ENCODE results near the gene LRCH3. TPM values are rescaled to one million over a fixed set of nuclear protein-coding genes. Genes with fewer than 3 reads are reported as not detected.

LRCH3 gene
- total RNA-seq, 1 experiment from 2014 or later = 164 TPM

DNA sequence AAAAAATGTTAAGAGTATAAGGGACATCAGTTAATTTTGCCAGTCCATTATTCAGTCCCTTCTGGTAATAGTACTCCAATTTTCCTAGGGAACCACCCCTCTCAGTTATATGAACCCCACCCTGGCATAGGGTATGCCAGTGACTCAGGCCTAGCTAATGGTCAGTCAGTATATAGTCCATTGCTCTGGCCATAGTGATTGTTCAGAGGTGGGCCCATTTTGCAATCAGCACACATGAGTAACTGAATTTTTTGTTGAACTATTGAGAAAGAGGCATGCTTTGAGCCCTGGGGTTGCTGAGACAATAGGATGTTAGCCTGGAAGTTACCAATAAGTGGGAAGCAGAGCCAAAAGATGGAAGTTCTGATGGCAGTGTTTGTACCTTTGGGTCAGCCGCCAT, 4.1 kb downstream of the LRCH3 start:
- peak overlapping the region; percentile 76 for H3K4me2 ChIP-seq (ENCODE audit: low read depth, low read length, poor library complexity, severe bottlenecking)
- H3K27ac ChIP-seq (ENCODE audit: low read length) = no peak overlapping the region
- H3K4me1 ChIP-seq (ENCODE audit: low read length) = peaks cover 77% of the 10 kb centered on the region

DNA sequence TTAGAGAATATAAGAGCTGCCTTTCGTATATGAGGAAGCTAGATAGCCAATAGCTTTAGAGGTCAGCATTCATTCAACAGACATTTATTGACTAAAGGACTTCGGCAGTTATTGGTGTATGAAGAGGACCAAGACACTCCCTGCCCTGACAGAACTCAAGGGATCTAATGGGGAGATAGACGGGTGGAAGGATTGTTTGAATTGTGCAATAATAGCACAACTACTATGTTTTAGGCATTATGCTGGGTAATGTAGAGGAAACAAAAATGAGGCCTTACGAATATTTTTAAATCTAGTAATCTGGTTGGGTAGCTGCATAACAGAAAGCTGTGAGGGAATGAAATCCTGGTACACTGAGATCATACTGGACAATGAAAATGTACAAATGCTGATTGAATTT, 5.0 kb downstream of the LRCH3 start:
- no peaks in the 10 kb centered on the region; the same call in 1 of the 2 replicates for H3K36me3 ChIP-seq (ENCODE audit: insufficient read depth, low read length)
- peaks cover 5% of the 10 kb centered on the region; the same call in 1 of the 2 replicates for H4K20me1 ChIP-seq (ENCODE audit: insufficient read depth, low read depth, low read length)
- H3K4me1 ChIP-seq (ENCODE audit: low read length) = peaks cover 79% of the 10 kb centered on the region
- H3K27ac ChIP-seq (ENCODE audit: low read length) = no peak overlapping the region
- peaks cover 99% of the 10 kb centered on the region for H3K79me2 ChIP-seq (ENCODE audit: low read length)
- no peaks in the 10 kb centered on the region for H3K9me3 ChIP-seq (ENCODE audit: low read length)
- no peak for DNase-seq
- H3K9ac ChIP-seq (ENCODE audit: low read length) = no peak overlapping the region
- H3K27me3 ChIP-seq (ENCODE audit: low read length) = no peaks in the 10 kb centered on the region
- no peak overlapping the region for H2AFZ ChIP-seq (ENCODE audit: low read length)
- H3K9me2 ChIP-seq (replicated peaks; ENCODE audit: insufficient read depth, low read length) = no peaks in the 10 kb centered on the region
- no peak overlapping the region for H3K4me3 ChIP-seq (ENCODE audit: low read length)
- H3K4me2 ChIP-seq (ENCODE audit: low read depth, low read length, poor library complexity, severe bottlenecking) = peak overlapping the region; percentile 19

More for the DNA sequence above, 4.1 kb downstream of the LRCH3 start:
- Histone ChIP-seq H3K4me3 (ENCODE audit: low read length) (no peak overlapping the region), H3K79me2 (ENCODE audit: low read length) (peaks cover 97% of the 10 kb centered on the region), H3K36me3 (ENCODE audit: insufficient read depth, low read length) (no peaks in the 10 kb centered on the region; the same call in 1 of the 2 replicates), H2AFZ (ENCODE audit: low read length) (no peak overlapping the region), H3K9ac (ENCODE audit: low read length) (no peak overlapping the region), H3K9me2 (replicated peaks; ENCODE audit: insufficient read depth, low read length) (no peaks in the 10 kb centered on the region), H3K27me3 (ENCODE audit: low read length) (no peaks in the 10 kb centered on the region), H4K20me1 (ENCODE audit: insufficient read depth, low read depth, low read length) (peaks cover 5% of the 10 kb centered on the region; the same call in 1 of the 2 replicates), H3K9me3 (ENCODE audit: low read length) (no peaks in the 10 kb centered on the region)
- no peak for DNase-seq

DNA sequence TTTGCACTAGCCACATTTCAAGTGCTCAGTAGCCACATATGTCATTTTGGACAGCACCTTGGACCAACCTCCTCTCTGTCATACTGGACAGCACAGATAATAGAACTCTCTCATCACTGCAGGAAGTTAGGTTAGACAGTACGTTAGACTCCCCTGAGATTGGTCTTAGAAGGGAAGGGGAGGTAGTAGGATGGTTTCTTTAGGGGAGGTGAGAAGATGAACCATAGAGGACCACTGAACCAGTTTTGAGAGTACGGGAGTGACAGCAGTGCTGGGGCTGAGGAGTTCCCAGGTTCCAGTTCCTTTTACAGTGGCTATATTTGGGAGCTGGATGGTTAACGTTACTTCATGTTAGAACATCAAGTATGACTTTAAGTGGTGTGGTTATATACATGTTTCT, 7.8 kb downstream of the LRCH3 start:
- H4K20me1 ChIP-seq (ENCODE audit: insufficient read depth, low read depth, low read length) = peaks cover 19% of the 10 kb centered on the region; the same call in 1 of the 2 replicates
- no peaks in the 10 kb centered on the region; the same call in 1 of the 2 replicates for H3K36me3 ChIP-seq (ENCODE audit: insufficient read depth, low read length)
- DNase-seq = peak; percentile 67
- H3K79me2 ChIP-seq (ENCODE audit: low read length) = peaks cover 100% of the 10 kb centered on the region
- H3K9me3 ChIP-seq (ENCODE audit: low read length) = no peaks in the 10 kb centered on the region
- H3K4me3 ChIP-seq (ENCODE audit: low read length) = peak overlapping the region; percentile 12; the same call in 1 of the 2 replicates
- no peaks in the 10 kb centered on the region for H3K27me3 ChIP-seq (ENCODE audit: low read length)
- H3K4me2 ChIP-seq (ENCODE audit: low read depth, low read length, poor library complexity, severe bottlenecking) = peak overlapping the region; percentile 57
- H3K9me2 ChIP-seq (replicated peaks; ENCODE audit: insufficient read depth, low read length) = no peaks in the 10 kb centered on the region
- H3K27ac ChIP-seq (ENCODE audit: low read length) = peak overlapping the region; percentile 48
- H2AFZ ChIP-seq (ENCODE audit: low read length) = no peak overlapping the region
- no peak overlapping the region; the same call in 1 of the 2 replicates for H3K9ac ChIP-seq (ENCODE audit: low read length)
- H3K4me1 ChIP-seq (ENCODE audit: low read length) = peaks cover 79% of the 10 kb centered on the region

DNA sequence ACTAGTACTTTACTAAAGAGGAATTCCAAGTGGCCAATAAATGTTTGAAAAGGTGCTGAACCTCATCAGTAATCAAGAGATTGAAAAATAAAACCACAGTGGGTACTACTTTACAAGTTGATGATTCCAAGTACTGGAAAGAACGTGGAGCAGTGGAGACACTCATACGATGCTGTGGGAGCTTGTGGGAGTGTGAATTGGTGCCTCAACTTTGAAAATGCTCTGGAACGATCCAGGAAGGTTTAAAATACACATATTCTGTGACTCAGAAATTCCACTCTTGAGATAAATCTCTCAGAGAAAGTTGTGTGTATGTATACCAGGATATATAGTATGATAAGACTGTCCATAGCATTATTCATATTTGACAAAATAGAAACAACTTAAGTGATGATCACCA, 9.3 kb downstream of the LRCH3 start:
- Histone ChIP-seq H3K27ac (ENCODE audit: low read length) (peak overlapping the region; percentile 40; the same call in 1 of the 2 replicates), H3K9ac (ENCODE audit: low read length) (no peak overlapping the region), H3K4me3 (ENCODE audit: low read length) (no peak overlapping the region), H3K36me3 (ENCODE audit: insufficient read depth, low read length) (no peaks in the 10 kb centered on the region), H3K9me2 (replicated peaks; ENCODE audit: insufficient read depth, low read length) (no peaks in the 10 kb centered on the region), H3K4me1 (ENCODE audit: low read length) (peaks cover 64% of the 10 kb centered on the region), H3K79me2 (ENCODE audit: low read length) (peaks cover 100% of the 10 kb centered on the region), H4K20me1 (ENCODE audit: insufficient read depth, low read depth, low read length) (peaks cover 19% of the 10 kb centered on the region; the same call in 1 of the 2 replicates), H2AFZ (ENCODE audit: low read length) (no peak overlapping the region), H3K9me3 (ENCODE audit: low read length) (no peaks in the 10 kb centered on the region), H3K27me3 (ENCODE audit: low read length) (no peaks in the 10 kb centered on the region), H3K4me2 (ENCODE audit: low read depth, low read length, poor library complexity, severe bottlenecking) (no peak overlapping the region)
- DNase-seq = no peak

DNA sequence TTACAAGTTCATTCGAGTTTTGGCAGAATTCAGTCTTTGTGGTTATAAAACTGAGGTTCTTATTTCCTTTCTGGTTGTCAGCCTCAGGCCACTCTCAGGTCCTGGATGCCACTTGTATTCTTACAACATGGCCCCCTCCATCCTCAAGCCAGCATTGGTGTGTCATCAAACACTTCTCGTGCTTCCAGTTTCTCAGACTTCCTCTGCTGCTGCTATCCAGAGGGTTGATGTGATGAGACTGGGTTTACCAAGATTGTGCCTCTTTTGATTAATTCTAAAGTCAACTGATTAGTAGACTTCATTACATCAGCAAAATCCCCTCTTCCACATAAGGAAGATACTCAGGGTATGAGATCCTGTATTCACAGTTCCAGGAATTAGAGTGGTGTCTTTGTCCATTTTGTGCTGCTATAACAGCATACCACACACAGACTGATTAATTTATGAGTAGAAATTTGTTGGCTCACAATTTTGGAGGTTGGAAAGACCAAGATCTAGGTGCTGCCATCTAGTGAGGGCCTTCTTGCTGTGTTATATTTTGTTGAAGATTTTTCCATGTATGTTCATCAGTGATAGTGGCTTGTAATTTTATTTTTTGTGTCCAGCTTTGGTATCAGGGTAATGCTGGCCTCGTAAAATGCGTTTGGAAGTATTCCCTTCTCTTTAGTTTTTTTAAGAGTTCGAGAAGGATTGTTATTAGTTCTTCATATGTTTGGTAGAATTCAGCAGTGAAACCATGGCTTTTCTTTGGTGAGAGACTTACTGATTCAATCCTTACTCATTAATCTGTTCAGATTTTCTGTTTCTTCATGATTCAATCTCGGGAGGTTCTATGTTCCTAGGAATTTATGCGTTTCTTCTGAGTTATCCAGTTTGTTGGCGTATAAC, 11.1 kb downstream of the LRCH3 start:
- Histone ChIP-seq H3K4me1 (ENCODE audit: low read length) (peaks cover 49% of the 10 kb centered on the region), H3K27me3 (ENCODE audit: low read length) (no peaks in the 10 kb centered on the region), H3K9me2 (replicated peaks; ENCODE audit: insufficient read depth, low read length) (no peaks in the 10 kb centered on the region), H3K36me3 (ENCODE audit: insufficient read depth, low read length) (no peaks in the 10 kb centered on the region), H2AFZ (ENCODE audit: low read length) (no peak overlapping the region), H3K4me2 (ENCODE audit: low read depth, low read length, poor library complexity, severe bottlenecking) (peak overlapping the region; percentile 25), H3K4me3 (ENCODE audit: low read length) (no peak overlapping the region), H3K79me2 (ENCODE audit: low read length) (peaks cover 100% of the 10 kb centered on the region), H4K20me1 (ENCODE audit: insufficient read depth, low read depth, low read length) (peaks cover 19% of the 10 kb centered on the region; the same call in 1 of the 2 replicates), H3K9ac (ENCODE audit: low read length) (no peak overlapping the region), H3K27ac (ENCODE audit: low read length) (peak overlapping the region; percentile 58), H3K9me3 (ENCODE audit: low read length) (no peaks in the 10 kb centered on the region)
- DNase-seq = peak; percentile 83

DNA sequence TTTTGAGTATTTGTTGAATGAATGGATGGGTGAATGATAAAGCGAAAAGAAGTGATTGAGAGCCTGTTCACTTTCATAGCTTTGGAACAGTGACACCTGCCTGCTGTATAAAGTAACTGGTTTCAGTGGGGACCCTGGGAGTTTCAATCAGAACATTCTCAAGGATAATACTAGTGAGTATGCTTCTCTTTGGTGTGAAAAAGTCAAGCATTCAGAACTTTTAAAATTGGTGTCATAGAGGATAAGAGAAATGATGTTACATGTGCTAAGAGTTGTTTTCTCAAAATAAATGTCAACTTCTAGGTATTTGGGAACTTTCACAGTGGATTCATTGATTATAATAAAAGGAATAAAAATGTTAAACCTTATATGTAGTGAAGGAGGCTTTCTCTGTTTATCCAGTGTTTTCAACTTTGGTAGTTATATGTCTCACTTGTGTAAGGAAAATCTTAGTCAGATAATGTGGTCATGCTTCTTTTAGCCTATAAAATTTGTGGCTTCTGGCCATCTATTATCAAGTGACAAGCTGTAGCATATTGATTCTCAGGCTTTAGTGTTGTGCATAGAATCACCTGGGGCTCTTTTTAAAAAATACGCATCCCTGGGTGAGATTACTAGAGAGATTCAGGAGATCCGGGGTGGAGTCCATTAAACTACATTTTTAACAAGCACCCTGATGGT, 11.9 kb downstream of the LRCH3 start:
- Histone ChIP-seq H3K4me3 (ENCODE audit: low read length) (no peak overlapping the region), H3K9ac (ENCODE audit: low read length) (no peak overlapping the region), H2AFZ (ENCODE audit: low read length) (no peak overlapping the region), H3K36me3 (ENCODE audit: insufficient read depth, low read length) (no peaks in the 10 kb centered on the region), H3K9me2 (replicated peaks; ENCODE audit: insufficient read depth, low read length) (no peaks in the 10 kb centered on the region), H3K27me3 (ENCODE audit: low read length) (no peaks in the 10 kb centered on the region), H3K4me1 (ENCODE audit: low read length) (peaks cover 46% of the 10 kb centered on the region), H3K79me2 (ENCODE audit: low read length) (peaks cover 100% of the 10 kb centered on the region), H4K20me1 (ENCODE audit: insufficient read depth, low read depth, low read length) (peaks cover 19% of the 10 kb centered on the region; the same call in 1 of the 2 replicates), H3K27ac (ENCODE audit: low read length) (peak overlapping the region; percentile 58; the same call in 1 of the 2 replicates), H3K4me2 (ENCODE audit: low read depth, low read length, poor library complexity, severe bottlenecking) (no peak overlapping the region), H3K9me3 (ENCODE audit: low read length) (no peaks in the 10 kb centered on the region)
- DNase-seq = peak; percentile 57

DNA sequence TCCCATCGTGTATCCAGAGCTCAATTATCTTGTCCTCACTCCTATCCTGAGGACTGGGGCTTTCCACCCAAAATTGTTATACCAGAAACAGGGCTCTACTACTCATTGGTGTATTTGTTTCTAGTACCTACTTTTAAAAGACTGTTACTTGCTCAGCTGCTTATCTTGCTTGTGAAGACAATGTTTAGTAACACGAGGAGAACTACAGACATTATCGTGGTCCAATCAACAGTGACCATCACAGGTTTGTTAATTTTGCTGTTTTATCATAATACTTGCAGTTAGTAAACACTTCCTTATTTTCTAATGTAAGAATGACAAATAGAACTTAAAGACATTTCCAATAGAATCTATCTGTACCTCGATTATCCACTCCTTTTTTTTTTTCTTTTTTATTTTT, 13.5 kb downstream of the LRCH3 start:
- peaks cover 46% of the 10 kb centered on the region for H3K4me1 ChIP-seq (ENCODE audit: low read length)
- H3K79me2 ChIP-seq (ENCODE audit: low read length) = peaks cover 100% of the 10 kb centered on the region
- H3K36me3 ChIP-seq (ENCODE audit: insufficient read depth, low read length) = no peaks in the 10 kb centered on the region
- H3K9me3 ChIP-seq (ENCODE audit: low read length) = no peaks in the 10 kb centered on the region
- H3K9me2 ChIP-seq (replicated peaks; ENCODE audit: insufficient read depth, low read length) = no peaks in the 10 kb centered on the region
- H4K20me1 ChIP-seq (ENCODE audit: insufficient read depth, low read depth, low read length) = peaks cover 14% of the 10 kb centered on the region; the same call in 1 of the 2 replicates
- H3K27me3 ChIP-seq (ENCODE audit: low read length) = no peaks in the 10 kb centered on the region
- H2AFZ ChIP-seq (ENCODE audit: low read length) = no peak overlapping the region
- H3K9ac ChIP-seq (ENCODE audit: low read length) = no peak overlapping the region
- no peak overlapping the region for H3K27ac ChIP-seq (ENCODE audit: low read length)
- no peak for DNase-seq
- H3K4me3 ChIP-seq (ENCODE audit: low read length) = no peak overlapping the region
- no peak overlapping the region for H3K4me2 ChIP-seq (ENCODE audit: low read depth, low read length, poor library complexity, severe bottlenecking)

Measured in Karpas-422 (cell line).